ENCODE data around the gene GGA1. TPM values are rescaled to one million over a fixed set of nuclear protein-coding genes. Genes with fewer than 3 reads are reported as not detected.

The GGA1 gene
- total and polyA plus RNA-seq, 9 of the 15 experiments (the other 6 are each of a cell fraction or from before 2014, with no cell fraction given), result 1.5 to 69.5 (median 31.6) TPM

DNA sequence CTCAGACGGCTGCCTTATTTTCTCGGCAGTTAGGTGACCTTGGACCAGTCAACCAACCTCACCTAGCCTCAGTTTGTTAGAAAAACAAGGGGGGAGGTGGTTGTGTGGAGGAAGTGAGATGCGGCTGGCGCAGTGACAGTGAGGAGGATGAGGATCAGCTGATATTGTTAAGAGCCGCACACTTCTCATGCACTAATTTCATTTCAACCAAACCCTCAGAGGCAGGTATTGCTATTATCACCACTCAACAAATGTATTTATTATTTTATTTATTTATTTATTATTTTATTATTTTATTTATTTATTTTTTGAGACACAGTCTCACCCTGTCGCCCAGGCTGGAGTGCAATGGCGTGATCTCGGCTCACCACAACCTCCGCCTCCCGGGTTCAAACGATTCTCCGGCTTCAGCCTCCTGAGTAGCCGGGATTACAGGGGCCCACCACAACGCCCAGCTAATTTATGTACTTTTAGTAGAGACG is 68.9 kb downstream of the GGA1 start (continued):
- TF ChIP-seq, protein P1, sequence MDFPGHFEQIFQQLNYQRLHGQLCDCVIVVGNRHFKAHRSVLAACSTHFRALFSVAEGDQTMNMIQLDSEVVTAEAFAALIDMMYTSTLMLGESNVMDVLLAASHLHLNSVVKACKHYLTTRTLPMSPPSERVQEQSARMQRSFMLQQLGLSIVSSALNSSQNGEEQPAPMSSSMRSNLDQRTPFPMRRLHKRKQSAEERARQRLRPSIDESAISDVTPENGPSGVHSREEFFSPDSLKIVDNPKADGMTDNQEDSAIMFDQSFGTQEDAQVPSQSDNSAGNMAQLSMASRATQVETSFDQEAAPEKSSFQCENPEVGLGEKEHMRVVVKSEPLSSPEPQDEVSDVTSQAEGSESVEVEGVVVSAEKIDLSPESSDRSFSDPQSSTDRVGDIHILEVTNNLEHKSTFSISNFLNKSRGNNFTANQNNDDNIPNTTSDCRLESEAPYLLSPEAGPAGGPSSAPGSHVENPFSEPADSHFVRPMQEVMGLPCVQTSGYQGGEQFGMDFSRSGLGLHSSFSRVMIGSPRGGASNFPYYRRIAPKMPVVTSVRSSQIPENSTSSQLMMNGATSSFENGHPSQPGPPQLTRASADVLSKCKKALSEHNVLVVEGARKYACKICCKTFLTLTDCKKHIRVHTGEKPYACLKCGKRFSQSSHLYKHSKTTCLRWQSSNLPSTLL (IDR thresholded peaks at IDR 0.05), result no peak
- no peak for TF ChIP-seq YY1 (IDR thresholded peaks at IDR 0.05; ENCODE audit: borderline replicate concordance in 1 of 3, control insufficient read depth in 1 of 3, extremely low read depth in 1 of 3, insufficient read depth in 3 of 3, insufficient read length in 1 of 3, insufficient replicate concordance in 2 of 3, low read depth in 1 of 3, low read length in 2 of 3)
- TF ChIP-seq, protein P2, sequence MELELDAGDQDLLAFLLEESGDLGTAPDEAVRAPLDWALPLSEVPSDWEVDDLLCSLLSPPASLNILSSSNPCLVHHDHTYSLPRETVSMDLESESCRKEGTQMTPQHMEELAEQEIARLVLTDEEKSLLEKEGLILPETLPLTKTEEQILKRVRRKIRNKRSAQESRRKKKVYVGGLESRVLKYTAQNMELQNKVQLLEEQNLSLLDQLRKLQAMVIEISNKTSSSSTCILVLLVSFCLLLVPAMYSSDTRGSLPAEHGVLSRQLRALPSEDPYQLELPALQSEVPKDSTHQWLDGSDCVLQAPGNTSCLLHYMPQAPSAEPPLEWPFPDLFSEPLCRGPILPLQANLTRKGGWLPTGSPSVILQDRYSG (tag; conservative IDR thresholded peaks at IDR 0.05; ENCODE audit: low read depth), result no peak
- no peak; the same call in 1 of the 2 replicates for TF ChIP-seq PHF8 (IDR thresholded peaks at IDR 0.05; ENCODE audit: borderline replicate concordance, low read length)
- no peak for TF ChIP-seq ZNF561 (CRISPR knock-in tag; conservative IDR thresholded peaks at IDR 0.05)
- no peak for TF ChIP-seq HMG20A (CRISPR knock-in tag; conservative IDR thresholded peaks at IDR 0.05)
- no peak for TF ChIP-seq ZNF282 (CRISPR knock-in tag; IDR thresholded peaks at IDR 0.05)
- no peak for TF ChIP-seq ZNF586 (CRISPR knock-in tag; conservative IDR thresholded peaks at IDR 0.05)
- TF ChIP-seq, protein P3, sequence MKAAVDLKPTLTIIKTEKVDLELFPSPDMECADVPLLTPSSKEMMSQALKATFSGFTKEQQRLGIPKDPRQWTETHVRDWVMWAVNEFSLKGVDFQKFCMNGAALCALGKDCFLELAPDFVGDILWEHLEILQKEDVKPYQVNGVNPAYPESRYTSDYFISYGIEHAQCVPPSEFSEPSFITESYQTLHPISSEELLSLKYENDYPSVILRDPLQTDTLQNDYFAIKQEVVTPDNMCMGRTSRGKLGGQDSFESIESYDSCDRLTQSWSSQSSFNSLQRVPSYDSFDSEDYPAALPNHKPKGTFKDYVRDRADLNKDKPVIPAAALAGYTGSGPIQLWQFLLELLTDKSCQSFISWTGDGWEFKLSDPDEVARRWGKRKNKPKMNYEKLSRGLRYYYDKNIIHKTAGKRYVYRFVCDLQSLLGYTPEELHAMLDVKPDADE (conservative IDR thresholded peaks at IDR 0.05; ENCODE audit: control insufficient read depth, low read depth, low read length), result 0 out of 2 replicates have a peak, but pooled peaks have one; percentile 0
- no peak for TF ChIP-seq ZNF274 (IDR thresholded peaks at IDR 0.05; ENCODE audit: borderline replicate concordance, low read depth, low read length)
- no peak for TF ChIP-seq ZNF76 (CRISPR knock-in tag; IDR thresholded peaks at IDR 0.05; ENCODE audit: borderline replicate concordance)
- no peak for TF ChIP-seq MCM2 (IDR thresholded peaks at IDR 0.05; ENCODE audit: low read depth)
- TF ChIP-seq EHMT2 (IDR thresholded peaks at IDR 0.05), result no peak

Measured in K562 (cell line).